ENCODE measurements around the gene TAOK1. TPM values are rescaled to one million over a fixed set of nuclear protein-coding genes. Genes with fewer than 3 reads are reported as not detected.

The TAOK1 gene
- total RNA-seq, 1 donor from 2014 or later, result 100 TPM

- FAIRE-seq, result no peak
- Mint-ChIP-seq H3K27ac (ENCODE audit: unreplicated experiment) (no peak overlapping the region), H3K4me1 (ENCODE audit: low read depth, unreplicated experiment) (peaks cover 21% of the 10 kb centered on the region)
These were observed 55.7 kb downstream of the TAOK1 start for GRCh38 chr17:29445844-29446243.

DNA sequence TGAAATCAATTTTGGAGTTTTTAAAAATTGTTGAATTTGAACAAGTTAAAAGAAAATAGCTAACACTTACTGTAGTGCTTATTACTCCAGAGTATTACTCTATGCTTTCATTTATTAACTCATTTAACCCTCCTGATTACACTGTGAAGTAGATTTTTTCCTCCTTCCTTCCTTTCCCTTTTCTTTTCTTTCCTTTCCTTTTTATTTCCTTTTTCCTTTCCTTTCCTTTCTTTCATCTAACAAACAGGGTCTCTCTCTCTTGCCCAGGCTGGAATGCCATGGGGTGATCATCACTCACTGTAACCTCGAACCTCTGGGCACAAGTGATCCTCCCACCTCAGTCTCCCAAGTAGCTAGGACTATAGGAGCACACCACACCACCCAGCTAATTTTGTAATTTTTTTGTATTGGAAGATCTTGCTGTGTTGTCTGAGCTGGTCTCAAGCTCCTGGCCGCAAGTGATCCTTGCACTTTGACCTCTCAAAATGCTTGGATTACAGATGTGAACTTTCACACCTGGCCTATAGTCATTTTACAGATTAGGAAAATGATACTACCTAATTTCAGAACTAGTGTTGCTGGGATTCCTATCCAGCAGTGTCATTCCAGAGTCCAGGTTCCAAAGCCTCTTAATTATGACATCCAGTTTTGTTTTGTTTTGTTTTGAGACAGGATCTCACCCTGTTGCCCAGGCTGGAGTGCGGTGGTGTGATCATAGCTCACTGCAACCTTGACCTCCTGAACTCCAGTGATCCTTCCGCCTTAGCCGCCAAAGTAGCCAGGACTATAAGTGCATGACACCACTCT lies 59.9 kb downstream of the TAOK1 start:
- Histone ChIP-seq H3K27me3 (ENCODE audit: insufficient read depth, low read length) (no peaks in the 10 kb centered on the region), H4K20me1 (ENCODE audit: insufficient read depth, low read length) (peaks cover 78% of the 10 kb centered on the region), H3K27ac (ENCODE audit: low read depth, low read length) (no peak overlapping the region), H2AFZ (ENCODE audit: low read depth, low read length) (no peak overlapping the region), H3K4me2 (ENCODE audit: low read length) (no peak overlapping the region), H3K9ac (ENCODE audit: low read length) (no peak overlapping the region), H3K4me3 (ENCODE audit: insufficient read depth, low read depth, low read length) (no peak overlapping the region), H3K4me1 (ENCODE audit: insufficient read depth, low read length) (peaks cover 4% of the 10 kb centered on the region), H3K79me2 (ENCODE audit: insufficient read depth, low read length) (peaks cover 96% of the 10 kb centered on the region), H3K36me3 (ENCODE audit: insufficient read depth, low read length) (peaks cover 17% of the 10 kb centered on the region), H3K9me3 (ENCODE audit: insufficient read depth, low read depth, low read length) (no peaks in the 10 kb centered on the region)
- Mint-ChIP-seq H3K4me3 (ENCODE audit: unreplicated experiment) (no peak overlapping the region), H3K9me3 (ENCODE audit: unreplicated experiment) (no peaks in the 10 kb centered on the region), H3K36me3 (ENCODE audit: low read depth, unreplicated experiment) (peaks cover 5% of the 10 kb centered on the region), H3K27ac (ENCODE audit: unreplicated experiment) (no peak overlapping the region), H3K4me1 (ENCODE audit: low read depth, unreplicated experiment) (peaks cover 15% of the 10 kb centered on the region), H3K27me3 (ENCODE audit: low read depth, unreplicated experiment) (no peaks in the 10 kb centered on the region)
- no peak for TF ChIP-seq EZH2 (IDR thresholded peaks at IDR 0.05; ENCODE audit: insufficient read depth, low read length)
- TF ChIP-seq CTCF (IDR thresholded peaks at IDR 0.05; ENCODE audit: insufficient read depth, low read depth, low read length), result no peak
- no peak for DNase-seq (ENCODE audit: low read depth)
- FAIRE-seq, result no peak

More at GRCh38 chr17:29445844-29446243, 55.7 kb downstream of the TAOK1 start:
- H3K9me3 Mint-ChIP-seq (ENCODE audit: unreplicated experiment), result no peaks in the 10 kb centered on the region
- Histone ChIP-seq H3K27me3 (ENCODE audit: insufficient read depth, low read length) (no peaks in the 10 kb centered on the region), H3K9me3 (ENCODE audit: insufficient read depth, low read depth, low read length) (no peaks in the 10 kb centered on the region), H3K27ac (ENCODE audit: low read depth, low read length) (no peak overlapping the region), H4K20me1 (ENCODE audit: insufficient read depth, low read length) (peaks cover 88% of the 10 kb centered on the region), H3K4me2 (ENCODE audit: low read length) (no peak overlapping the region), H3K36me3 (ENCODE audit: insufficient read depth, low read length) (no peaks in the 10 kb centered on the region), H3K4me1 (ENCODE audit: insufficient read depth, low read length) (peaks cover 14% of the 10 kb centered on the region), H3K4me3 (ENCODE audit: insufficient read depth, low read depth, low read length) (no peak overlapping the region), H2AFZ (ENCODE audit: low read depth, low read length) (no peak overlapping the region), H3K9ac (ENCODE audit: low read length) (no peak overlapping the region), H3K79me2 (ENCODE audit: insufficient read depth, low read length) (peaks cover 99% of the 10 kb centered on the region)
- no peaks in the 10 kb centered on the region for H3K27me3 Mint-ChIP-seq (ENCODE audit: low read depth, unreplicated experiment)
- DNase-seq (ENCODE audit: low read depth), result no peak
- no peak for TF ChIP-seq EZH2 (IDR thresholded peaks at IDR 0.05; ENCODE audit: insufficient read depth, low read length)
- TF ChIP-seq CTCF (IDR thresholded peaks at IDR 0.05; ENCODE audit: insufficient read depth, low read depth, low read length), result no peak
- peaks cover 5% of the 10 kb centered on the region for H3K36me3 Mint-ChIP-seq (ENCODE audit: low read depth, unreplicated experiment)
- H3K4me3 Mint-ChIP-seq (ENCODE audit: unreplicated experiment), result no peak overlapping the region

Measured in astrocyte (in vitro differentiated cells and primary cell).